GM12872 (cell line): ENCODE measurements around the gene FYB1.

Experiments
- CTCF ChIP-seq: IDR thresholded peaks from 3 replicates; pipeline ENCODE4 v1.5.1; 2011; ENCODE audit warnings: low read depth, mild to moderate bottlenecking, low read length, moderate library complexity; ENCODE audit not compliant: insufficient read depth

The FYB1 gene

GRCh38 chr5:39167141-39167971 is 52.0 kb downstream of the FYB1 start:
- no peak for TF ChIP-seq CTCF

DNA sequence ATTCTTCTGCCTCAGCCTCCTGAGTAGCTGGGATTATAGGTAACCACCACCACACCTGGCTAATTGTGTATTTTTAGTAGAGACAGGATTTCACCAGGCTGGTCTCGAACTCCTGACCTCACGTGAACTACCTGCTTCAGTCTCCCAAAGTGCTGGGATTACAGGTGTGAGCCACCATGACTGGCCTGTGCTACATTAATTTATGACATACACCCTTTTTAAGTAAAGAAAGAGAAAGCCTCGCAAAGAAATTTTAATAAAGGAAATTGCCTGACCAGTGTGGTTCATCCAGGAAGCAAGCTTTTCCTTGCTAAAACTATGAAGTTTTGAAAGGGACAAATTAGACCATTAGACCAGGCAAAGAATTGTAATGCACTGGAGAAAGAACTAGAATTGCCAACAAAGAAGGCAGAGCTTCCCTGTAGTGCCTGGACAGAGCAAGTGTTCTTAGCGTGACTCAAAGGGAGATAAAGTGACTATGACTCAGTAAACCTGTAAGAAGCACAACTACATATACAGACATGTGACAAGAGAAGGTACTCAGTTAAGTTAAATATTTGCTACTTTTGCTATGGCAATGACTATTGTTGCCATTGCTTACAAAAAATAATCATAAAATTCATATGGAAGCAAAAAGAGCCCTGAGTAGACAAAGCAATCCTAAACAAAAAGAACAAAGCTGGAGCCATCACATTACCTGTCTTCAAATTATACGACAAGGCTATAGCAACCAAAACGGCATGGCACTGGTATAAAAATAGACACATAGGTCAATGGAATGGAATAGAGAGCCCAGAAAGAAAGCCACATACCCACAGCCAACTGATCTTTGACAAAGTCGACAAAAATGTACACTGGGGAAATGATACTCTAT is 54.6 kb downstream of the FYB1 start:
- TF ChIP-seq CTCF: no peak

DNA sequence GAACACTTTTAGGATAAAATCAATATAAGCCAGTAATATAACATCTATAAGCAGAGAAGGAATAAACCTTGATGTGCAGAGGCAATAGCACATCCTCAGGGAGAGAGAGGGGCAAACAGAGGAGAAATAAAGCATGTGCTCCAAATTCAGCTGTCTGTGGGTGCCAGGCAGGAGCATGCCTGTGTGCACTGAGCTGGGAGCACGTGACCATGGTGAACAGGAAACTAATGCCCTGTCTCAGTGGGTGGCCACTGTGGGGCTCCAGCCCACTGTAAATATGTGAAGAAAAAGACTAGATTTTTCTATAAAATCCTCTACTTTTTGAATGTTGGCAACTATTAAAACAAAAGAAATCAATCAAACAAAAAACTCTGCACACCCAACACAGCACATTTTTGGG is 55.3 kb downstream of the FYB1 start:
- TF ChIP-seq CTCF: no peak

- TF ChIP-seq CTCF: no peak
Measured at GRCh38 chr5:39161578-39161977, 57.8 kb downstream of the FYB1 start.

- TF ChIP-seq CTCF: no peak
Measured at GRCh38 chr5:39160576-39161213, 58.7 kb downstream of the FYB1 start.

DNA sequence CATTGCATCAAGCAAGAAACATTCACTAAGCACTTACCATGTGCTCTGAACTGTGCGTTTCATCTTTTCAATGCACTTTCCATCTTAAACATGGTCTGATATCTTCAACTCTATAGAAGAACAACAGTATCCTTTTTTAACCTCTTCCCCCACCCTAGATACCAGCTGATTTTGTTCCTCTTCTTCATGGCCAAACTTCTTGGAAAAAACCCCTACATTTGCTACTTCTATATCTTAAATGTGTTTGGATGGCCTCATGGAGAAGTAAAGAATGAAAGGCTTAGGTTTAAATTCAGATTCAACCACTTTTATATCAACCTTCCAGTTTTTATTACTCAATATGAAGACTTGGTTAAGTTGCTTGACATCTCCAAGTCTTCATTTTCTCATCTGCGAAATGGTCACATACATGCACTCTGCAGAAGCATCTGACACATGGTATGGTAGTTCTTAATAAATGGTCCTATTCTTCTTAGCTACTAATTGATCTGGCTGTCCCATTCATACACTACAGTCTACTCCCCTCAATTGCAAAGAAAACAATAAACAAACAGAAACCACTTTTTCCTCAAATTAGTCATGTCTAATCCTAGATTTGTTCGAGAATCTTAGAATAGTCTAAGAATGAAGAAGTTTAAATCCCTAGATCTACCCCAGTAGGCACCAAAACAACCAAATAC is 59.4 kb downstream of the FYB1 start:
- no peak for TF ChIP-seq CTCF

DNA sequence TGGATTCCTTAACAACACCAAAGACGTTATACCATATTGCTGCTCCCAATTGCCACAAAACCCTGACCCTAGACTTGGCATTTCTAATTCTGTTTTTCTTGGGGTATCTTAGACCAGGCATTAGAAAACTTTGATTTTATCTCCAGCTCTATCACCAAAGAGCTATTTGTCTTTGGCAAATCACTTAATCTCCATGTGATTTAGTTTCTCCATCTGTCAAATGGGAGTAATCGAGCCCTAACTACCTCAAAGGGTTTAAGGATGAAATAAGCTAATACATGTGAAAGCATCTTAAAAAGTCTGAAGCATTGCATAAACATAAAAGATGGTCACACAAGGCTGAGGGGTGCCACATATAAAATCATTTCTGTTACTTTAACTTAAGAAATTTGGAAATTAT is 60.6 kb downstream of the FYB1 start:
- no peak for TF ChIP-seq CTCF
